NCI-H2107 treated with DMSO at 0.1 percent for 48 hours (cell line): ENCODE results near the gene ACY1.

Experiments used
- DNase-seq: peaks from one replicate; lab custom pipeline; 2025; ENCODE audit not compliant: unreplicated experiment; lab: John Stamatoyannopoulos, UW

ACY1 gene

GRCh38 chr3:52004163-52004787 is 20.9 kb downstream of the ACY1 start:
- no peak for DNase-seq

- DNase-seq: no peak
These were observed 21.6 kb downstream of the ACY1 start for GRCh38 chr3:52004906-52005395.

- no peak for DNase-seq
These were observed 22.2 kb downstream of the ACY1 start for GRCh38 chr3:52005571-52005986.

- no peak for DNase-seq
These were observed 22.9 kb downstream of the ACY1 start for GRCh38 chr3:52006017-52006819.

- no peak for DNase-seq
These were observed 23.4 kb downstream of the ACY1 start for GRCh38 chr3:52006820-52007133.

GRCh38 chr3:52007291-52007690 is 24.0 kb downstream of the ACY1 start:
- DNase-seq: no peak

- DNase-seq: no peak
These were observed 27.1 kb downstream of the ACY1 start for GRCh38 chr3:52010431-52010830.

- no peak for DNase-seq
These were observed 29.4 kb downstream of the ACY1 start for GRCh38 chr3:52012699-52013098.

- no peak for DNase-seq
These were observed 30.7 kb downstream of the ACY1 start for GRCh38 chr3:52013802-52014598.

GRCh38 chr3:52014613-52015012 is 31.3 kb downstream of the ACY1 start:
- no peak for DNase-seq

GRCh38 chr3:52015438-52016228 is 32.3 kb downstream of the ACY1 start:
- DNase-seq: no peak

- DNase-seq: no peak
These were observed 34.3 kb downstream of the ACY1 start for GRCh38 chr3:52017586-52017985.

GRCh38 chr3:52018319-52019000 is 35.1 kb downstream of the ACY1 start:
- DNase-seq: no peak

GRCh38 chr3:52019352-52020080 is 36.2 kb downstream of the ACY1 start:
- DNase-seq: no peak

GRCh38 chr3:52020796-52021195 is 37.5 kb downstream of the ACY1 start:
- DNase-seq: no peak

- peak; percentile 40 for DNase-seq
These were observed 38.3 kb downstream of the ACY1 start for GRCh38 chr3:52021489-52022268.

GRCh38 chr3:52022323-52023100 is 39.2 kb downstream of the ACY1 start:
- no peak for DNase-seq

GRCh38 chr3:52023101-52023770 is 39.9 kb downstream of the ACY1 start:
- DNase-seq: no peak
